ENCODE results near the gene ADRA2A.
A peak's percentile ranks its signal among the peaks of the same experiment; 100 is the strongest.

The ADRA2A gene

DNA sequence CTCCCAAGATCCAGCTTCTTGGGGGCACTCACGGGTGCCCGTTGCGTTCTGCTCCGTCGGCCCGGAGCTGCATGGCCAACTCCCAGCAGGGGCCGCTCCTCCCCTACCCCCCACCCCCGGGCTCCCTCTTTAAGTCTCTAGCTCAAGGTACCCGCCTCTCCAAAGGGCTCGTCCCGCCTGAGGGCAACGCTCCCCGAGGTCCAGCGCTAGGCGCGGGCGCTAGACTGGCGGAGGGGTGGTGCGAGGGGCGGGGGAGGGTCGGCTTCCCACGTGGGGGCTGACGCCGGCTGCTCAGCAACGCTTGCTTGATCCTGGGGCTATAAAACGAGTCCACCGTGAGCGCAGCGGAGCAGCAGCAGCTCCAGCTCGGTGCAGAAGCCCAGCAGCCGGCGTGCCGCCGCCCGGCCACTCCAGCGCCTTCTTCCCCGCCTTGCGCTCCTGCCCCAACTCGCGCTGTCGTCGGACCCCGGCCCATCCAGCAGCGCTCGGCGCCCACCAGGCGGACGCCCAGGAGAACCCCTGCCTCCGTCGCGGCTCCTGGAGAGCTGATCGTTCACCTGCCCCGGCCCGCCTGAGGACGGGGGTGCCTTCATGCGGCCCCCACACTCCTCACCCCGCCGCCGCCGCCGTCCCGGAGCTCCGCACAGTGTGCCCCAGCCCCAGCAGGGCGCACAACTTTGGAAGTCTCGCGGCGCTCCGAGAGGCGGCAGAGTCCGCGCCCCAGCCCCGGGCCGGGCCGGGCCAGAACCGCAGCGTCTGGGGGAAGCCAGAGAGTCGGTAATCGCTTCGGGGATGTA is at the start of gene ADRA2A:
TSS of gene ADRA2A (plus strand) at position 348 of the 797 bp plus-strand sequence. CDS start 968 bp downstream, outside the sequence.
- no peak for DNase-seq (ENCODE audit: low spot score)

DNA sequence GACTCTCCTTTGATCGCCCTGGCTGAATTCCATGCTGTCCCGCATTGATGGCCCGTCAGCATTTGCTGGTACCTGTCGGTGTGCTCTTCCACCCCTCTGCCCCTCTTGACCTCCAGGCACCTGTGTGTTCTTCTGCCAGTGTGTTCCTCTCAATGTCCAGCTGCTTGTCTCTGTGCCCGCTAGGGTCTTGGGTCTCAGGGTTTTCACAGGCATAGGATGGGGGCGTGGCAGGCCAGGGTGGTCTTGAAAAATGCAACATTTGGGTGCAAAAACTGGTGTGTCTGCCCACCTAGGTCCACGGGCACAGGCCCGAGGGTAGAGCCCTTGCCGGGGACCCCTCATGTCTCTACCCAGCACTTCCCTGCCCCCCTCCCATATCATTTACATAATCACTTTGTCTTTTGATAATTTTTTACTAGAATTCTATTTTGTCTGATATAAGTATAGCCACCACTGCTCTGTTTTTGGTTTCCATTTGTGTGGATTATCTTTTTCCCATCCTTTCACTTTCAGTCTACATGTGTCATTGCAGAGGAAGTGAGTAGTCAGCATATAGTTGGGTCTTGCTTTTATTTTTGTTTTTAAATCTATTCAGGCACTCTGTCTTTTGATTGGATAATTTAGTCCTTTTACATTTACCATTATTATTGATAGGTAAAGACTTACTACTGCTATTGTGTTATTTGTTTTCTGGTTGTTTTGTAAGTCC is 46.6 kb upstream of the ADRA2A start:
- no peak for DNase-seq (ENCODE audit: low spot score)

DNA sequence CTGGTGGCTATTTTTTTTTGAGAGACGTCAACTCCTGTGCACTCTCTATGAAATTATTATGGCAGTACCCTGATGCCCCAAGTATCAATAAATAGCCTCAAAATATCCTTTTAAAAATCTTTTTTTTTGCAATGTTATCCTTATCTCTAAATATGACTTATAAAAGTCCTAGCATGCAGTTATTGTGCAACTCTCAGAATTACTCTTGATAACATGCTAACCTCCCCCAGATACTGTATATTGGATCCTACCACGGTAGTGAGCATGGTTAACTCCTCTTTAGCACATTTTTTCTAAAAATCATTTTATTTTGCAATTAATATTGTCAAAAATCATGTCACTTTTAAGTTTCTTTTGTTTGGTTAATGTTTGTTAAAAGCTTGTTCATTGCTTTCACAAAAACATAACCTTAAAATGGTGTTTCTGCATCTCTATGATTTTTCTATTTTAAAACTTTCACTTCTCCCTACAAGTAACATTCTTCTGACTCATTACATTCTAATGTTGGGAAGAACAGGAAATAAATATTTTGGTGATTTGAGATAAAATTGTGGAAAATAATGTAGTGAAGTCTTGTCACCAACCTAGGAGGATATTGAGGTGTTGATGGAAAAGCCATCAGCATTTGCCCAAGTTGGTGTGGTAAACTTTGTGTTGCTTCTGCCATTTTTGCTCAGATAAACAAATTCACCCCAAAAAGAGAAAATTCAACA is 42.1 kb upstream of the ADRA2A start:
- no peak for DNase-seq (ENCODE audit: low spot score)

DNA sequence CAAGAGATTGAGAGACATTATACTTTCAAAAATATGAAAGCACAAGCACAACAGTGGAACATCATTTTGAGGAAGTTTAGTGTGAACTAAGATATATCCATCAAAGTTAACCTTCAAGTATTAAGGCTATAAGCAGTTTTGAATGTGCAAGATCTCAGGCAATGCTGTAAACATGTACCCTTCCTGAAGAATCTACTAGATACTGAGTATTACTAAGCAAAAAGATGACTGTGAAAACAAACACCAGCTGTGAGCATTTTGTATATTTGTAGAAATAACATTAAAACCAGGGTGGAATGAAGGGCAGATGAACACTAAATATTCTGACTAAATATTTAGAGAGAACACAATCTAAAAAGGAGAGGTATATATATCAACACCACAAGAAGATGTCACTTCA is 41.3 kb upstream of the ADRA2A start:
- DNase-seq (ENCODE audit: low spot score) = no peak

DNA sequence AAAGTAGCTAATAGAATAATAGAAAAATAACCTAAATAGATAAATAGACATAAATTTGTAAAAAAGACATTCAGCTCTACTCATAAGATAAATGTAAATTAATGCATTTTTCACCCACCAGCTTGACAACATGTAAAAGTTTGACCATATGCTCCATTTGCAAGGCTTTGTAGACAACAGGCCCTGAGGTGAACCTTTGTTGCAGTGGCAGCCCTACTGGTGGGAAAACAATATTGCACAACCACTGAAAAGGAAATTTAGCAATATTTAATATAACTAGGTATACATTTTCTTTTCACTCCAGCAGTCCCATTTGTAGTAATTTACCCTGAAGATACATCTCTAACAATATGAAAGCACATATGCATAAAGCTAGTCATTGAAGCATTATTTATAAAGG is 39.0 kb upstream of the ADRA2A start:
- no peak for DNase-seq (ENCODE audit: low spot score)

DNA sequence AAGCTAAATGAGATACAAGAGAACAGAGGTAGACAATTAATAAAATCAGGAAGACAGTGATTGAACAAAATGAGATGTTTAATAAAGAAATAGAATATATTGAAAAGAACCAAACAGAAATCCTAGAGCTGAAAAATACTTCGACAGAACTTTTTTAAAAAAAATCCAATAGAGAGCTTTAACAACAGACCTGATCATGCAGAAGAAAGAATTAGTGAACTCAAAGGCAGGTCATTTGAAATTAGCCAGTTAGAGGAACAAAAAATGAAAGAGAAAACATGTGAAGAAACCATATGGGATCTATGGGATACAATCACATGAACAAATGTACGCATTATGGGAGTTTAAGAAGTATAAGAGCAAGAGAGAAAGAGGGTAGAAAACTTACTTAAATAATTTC is 37.3 kb upstream of the ADRA2A start:
- DNase-seq (ENCODE audit: low spot score) = no peak

DNA sequence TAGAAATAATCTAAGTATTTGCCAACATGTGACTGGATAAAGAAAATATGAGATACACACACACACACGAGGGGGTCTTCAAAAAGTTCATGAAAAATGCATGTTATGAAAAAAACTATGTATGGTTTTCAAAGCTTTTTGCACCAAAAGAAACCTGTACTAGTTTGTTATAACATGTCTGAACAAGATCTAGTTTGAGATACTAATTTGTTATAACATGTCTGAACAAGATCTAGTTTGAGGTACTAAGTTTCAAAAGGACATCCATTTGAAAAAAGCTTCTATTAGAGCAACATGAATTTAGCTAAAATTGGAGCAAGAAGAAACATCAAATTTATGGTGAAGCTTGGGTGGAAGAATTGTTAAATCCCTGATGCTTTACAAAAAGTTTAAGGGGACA is 19.8 kb upstream of the ADRA2A start:
- no peak for DNase-seq (ENCODE audit: low spot score)

DNA sequence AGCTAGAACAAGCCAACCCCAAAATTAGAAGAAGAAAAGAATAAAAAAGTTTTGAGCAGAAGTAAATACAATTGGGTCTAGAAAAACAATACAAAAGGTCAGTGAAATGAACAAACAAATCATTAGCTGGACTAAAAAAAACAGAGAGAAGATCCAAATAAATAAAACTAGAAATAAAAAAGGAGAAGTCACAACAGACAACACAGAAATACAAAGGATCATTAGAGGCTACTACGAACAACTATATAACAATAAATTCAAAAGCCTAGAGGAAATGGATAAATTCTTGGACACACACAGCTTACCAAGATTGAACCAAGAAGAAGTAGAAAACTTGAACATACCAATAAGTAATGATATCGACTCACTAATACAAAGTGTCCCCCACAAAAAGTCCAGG is 13.4 kb upstream of the ADRA2A start:
- no peak for DNase-seq (ENCODE audit: low spot score)

DNA sequence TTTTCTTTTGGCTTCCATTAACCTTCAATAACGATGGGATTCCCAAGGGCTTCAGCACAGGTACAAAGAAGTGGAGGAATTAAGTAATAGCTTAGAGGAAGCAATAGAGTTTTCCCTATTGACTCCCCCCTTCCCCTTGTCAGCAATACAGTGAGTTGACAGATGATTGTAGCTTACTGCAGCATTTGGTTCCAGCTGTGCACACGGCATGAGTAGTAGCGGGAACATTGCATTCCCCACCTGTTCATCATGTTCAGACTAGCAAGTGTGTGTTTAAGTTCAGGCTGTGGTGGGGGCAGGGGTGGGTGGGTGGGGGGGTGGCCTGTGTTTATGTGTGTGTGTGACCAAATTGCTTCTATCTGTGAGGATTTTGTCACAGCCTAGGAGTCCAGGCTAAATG is 4.6 kb upstream of the ADRA2A start:
- no peak for DNase-seq (ENCODE audit: low spot score)

DNA sequence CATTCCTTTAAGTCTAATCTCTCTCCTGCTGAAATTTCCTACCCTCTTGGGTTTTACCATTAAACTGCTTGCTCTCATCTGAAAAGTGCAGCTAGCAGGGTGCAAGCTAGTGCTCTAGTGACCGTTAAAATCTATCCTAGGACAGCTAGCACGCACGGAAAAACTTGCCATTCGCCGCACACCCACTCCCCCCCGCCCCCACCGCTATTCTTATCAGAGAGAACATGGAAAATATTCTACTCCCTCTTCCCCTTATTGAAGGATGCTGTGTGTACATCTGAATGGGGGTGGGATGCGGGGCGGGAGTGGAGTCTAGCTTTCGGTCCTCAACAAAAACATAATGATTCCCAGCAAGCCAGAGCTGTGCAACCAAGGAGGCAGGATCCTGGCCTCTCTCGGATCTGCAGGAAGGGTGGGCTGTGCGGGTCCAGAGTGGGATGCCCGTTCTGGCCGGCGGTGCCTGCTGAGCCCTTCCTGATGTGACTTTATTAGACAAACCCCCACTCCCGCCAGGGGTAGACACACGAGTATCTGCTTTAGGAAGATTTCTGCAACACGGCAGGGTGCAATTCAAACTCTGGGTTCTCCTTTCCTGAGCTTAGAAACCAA is 1.1 kb upstream of the ADRA2A start:
- no peak for DNase-seq (ENCODE audit: low spot score)

DNA sequence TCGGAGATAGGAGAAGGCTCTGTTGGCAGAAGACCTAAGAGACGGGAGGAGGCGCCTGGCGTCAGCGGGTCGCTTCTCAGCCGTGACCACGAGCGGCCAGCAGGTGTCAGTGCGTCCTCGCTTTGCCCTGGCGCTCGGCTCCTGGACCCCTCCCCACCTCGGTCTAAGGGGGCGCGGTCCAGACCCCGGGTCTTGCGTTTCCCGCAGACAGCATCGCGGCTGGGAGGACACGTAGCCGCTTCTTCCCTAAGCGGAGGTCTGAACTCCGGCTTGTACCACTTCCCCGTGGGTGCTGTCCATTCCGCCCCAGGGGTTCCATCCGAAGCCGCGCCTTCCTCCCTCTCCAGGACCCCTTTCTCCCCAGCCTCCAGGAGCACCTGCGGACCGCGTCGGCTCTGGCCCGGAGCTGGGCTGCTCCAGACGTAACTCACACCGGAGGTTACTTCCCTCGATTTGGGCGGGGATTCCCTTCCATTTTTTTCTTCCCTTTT is 593 bp upstream of the ADRA2A start:
- peak; percentile 9 for DNase-seq (ENCODE audit: low spot score)

DNA sequence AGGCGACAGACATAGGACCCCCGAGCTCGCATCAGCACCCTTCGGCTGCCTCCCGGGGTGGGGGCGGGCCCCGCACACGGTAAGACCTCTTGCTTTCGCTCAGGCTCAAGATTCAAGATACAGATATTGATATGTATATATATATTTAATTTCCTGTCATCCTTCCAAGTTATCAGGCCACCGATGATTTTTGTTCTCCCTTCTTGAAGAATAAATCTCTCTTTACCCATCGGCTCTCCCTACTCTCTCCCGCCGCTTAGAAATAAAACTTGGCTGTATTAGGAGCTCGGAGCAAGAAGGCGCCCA is 603 bp downstream of the ADRA2A start:
- DNase-seq (ENCODE audit: low spot score) = no peak

DNA sequence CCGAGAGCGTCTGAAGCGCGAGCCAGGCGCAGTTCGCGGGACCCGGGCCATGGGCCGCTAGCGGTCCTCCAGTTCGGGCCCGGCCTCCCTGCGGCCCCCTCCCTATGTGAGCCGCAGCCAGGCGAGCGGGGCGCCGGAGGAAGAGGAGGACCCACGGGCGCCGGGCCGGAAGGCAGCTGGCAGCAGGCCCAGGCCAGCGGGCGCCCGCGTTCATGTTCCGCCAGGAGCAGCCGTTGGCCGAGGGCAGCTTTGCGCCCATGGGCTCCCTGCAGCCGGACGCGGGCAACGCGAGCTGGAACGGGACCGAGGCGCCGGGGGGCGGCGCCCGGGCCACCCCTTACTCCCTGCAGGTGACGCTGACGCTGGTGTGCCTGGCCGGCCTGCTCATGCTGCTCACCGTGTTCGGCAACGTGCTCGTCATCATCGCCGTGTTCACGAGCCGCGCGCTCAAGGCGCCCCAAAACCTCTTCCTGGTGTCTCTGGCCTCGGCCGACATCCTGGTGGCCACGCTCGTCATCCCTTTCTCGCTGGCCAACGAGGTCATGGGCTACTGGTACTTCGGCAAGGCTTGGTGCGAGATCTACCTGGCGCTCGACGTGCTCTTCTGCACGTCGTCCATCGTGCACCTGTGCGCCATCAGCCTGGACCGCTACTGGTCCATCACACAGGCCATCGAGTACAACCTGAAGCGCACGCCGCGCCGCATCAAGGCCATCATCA is 1.1 kb downstream of the ADRA2A start:
- no peak for DNase-seq (ENCODE audit: low spot score)

DNA sequence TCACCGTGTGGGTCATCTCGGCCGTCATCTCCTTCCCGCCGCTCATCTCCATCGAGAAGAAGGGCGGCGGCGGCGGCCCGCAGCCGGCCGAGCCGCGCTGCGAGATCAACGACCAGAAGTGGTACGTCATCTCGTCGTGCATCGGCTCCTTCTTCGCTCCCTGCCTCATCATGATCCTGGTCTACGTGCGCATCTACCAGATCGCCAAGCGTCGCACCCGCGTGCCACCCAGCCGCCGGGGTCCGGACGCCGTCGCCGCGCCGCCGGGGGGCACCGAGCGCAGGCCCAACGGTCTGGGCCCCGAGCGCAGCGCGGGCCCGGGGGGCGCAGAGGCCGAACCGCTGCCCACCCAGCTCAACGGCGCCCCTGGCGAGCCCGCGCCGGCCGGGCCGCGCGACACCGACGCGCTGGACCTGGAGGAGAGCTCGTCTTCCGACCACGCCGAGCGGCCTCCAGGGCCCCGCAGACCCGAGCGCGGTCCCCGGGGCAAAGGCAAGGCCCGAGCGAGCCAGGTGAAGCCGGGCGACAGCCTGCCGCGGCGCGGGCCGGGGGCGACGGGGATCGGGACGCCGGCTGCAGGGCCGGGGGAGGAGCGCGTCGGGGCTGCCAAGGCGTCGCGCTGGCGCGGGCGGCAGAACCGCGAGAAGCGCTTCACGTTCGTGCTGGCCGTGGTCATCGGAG is 1.8 kb downstream of the ADRA2A start:
- no peak for DNase-seq (ENCODE audit: low spot score)

DNA sequence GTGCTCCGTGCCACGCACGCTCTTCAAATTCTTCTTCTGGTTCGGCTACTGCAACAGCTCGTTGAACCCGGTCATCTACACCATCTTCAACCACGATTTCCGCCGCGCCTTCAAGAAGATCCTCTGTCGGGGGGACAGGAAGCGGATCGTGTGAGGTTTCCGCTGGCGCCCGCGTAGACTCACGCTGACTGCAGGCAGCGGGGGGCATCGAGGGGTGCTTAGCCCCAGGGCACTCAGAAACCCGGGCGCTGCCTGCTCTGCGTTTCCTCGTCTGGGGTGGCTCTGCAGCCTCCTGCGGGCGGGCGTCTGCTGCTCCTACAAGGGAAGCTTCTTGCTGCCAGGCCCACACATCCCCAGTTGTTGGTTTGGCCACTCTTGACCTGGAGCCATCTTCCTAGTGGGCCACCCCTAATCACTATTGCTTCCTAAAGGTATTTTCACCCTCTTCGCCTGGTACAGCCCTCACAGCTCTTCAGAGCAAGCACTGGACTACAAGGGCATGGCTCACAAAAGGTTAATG is 2.5 kb downstream of the ADRA2A start:
- DNase-seq (ENCODE audit: low spot score) = no peak

DNA sequence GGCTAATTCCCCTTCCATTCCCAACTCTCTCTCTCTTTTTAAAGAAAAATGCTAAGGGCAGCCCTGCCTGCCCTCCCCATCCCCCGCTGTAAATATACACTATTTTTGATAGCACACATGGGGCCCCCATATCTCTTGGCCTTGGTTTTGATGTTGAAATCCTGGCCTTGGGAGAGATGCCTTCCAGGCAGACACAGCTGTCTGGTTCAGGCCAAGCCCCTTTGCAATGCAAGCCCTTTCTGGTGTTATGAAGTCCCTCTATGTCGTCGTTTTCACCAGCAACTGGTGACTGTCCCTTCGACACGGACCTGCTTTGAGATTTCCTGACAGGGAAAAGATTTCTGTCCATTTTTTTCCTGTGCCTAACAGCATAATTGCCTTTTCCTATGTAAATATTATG is 3.0 kb downstream of the ADRA2A start:
- no peak for DNase-seq (ENCODE audit: low spot score)

DNA sequence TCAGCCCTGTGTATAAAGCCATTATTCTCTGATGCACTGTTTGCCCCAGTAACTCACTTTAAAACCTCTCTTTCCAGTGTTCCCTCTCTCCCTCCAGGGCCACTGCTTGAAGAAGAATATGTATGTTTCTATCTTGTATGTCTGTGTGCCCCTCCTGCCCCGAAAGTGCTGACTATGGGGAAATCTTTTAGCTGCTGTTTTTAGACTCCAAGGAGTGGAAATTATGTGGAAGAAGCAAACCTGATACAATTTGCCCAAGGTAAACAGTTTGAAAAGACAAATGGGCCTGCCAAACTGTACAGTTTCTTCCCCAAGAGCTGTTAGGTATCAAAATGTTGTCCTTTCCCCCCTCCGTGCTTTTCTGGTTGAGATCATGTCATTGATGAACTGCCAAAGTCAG is 3.4 kb downstream of the ADRA2A start:
- DNase-seq (ENCODE audit: low spot score) = no peak

DNA sequence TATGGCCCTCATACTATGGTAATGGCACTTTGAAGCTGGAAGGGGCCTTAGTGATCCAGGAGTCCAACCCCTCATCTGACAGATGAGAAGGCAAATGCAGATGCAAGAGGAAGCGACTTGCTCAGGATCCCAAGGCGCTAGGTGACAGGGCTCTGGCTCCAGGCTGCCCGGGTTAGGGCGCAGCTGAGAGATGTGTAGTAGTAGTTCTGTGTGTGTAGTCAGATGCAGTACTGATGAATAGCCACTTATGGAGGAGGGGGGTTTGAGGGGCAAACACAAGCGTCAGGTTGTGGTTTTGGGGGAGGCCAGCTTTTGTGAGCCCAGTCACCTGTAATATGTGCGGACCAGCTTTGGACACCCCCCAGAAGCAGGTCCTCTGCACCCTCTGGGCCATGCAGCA is 4.8 kb downstream of the ADRA2A start:
- no peak for DNase-seq (ENCODE audit: low spot score)

DNA sequence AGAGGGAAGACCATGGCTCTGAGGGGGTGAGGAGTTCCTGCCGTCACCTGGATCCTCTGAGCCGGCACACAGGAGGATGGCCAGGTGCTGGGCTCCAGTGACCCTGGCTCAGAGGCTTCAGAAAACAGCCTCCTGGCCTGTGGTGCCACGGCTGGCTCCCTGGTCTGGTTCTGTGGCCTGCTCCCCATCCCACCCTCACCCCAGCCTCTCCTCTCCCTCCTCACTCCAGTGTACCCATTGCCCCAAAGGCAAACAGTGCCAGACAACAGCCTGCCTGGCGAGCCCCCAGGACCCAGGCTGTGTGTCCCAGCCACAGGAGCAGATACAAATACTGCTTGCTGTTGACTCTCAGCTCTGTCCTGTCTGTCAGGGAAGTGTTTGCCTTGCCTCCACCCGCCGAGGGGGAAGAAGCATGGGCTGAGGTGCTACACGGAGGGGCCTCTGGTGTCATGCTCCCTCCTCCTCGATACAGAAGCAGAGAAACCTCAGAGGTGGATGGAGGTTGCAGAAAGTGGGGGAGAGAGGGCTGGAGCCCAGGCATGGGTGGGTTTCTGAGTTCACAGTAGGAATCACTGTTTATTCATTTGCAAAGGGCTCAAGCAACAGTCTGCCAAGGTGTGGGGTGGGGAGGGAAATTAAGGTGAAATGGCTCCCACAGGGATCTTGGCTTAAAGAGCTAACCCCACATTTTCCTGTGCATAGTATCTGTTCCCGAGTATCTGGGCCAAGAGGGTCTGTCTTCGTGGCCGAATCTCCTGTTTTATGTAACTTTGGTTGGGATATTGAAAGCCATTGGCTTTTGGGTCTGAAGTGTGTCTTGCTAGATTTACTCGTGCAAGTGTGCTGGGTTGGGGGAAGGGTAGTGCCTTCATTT is 5.5 kb downstream of the ADRA2A start:
- DNase-seq (ENCODE audit: low spot score) = no peak

All from putamen (tissue), 1 donor.